HS-5 (cell line): Measurements from ENCODE around the gene ATOH1.

Source experiments
- DNase-seq: peaks from one replicate; pipeline ENCODE4 v3.0.0-alpha.2; 2012; ENCODE audit warnings: low read depth

Gene ATOH1

GRCh38 chr4:93835929-93836328 lies 7.4 kb downstream of the ATOH1 start:
- peak; percentile 15 for DNase-seq

- DNase-seq = no peak
Measured at GRCh38 chr4:93839704-93840103, 11.2 kb downstream of the ATOH1 start.

DNA sequence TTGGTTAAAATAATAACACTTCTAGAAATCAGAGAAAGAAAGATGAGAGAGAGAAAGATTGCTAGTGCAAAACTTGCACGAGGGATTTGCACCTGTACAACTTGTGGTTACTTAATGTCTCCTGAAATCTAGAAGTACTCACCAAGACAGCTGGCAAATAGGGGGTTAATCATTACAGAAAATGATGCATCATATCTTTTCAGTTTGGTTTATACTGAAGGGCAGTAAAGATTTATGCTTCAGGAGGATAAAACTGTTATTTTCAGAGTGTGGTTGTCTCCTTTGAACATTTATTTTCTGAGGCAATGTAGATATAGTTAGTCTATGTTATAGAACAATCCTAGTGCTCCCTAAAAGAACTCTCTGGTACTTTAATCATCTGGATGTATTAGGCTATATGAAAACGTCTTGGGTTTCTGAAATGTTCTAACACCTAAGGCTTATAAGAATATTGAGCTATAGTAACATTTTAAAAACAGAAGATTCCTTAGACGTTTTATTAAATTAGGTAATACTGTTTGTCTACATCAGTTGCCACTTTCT lies 13.3 kb downstream of the ATOH1 start:
- no peak for DNase-seq

GRCh38 chr4:93842601-93843252 lies 14.2 kb downstream of the ATOH1 start:
- no peak for DNase-seq

- no peak for DNase-seq
Measured at GRCh38 chr4:93843772-93844171, 15.2 kb downstream of the ATOH1 start.

DNA sequence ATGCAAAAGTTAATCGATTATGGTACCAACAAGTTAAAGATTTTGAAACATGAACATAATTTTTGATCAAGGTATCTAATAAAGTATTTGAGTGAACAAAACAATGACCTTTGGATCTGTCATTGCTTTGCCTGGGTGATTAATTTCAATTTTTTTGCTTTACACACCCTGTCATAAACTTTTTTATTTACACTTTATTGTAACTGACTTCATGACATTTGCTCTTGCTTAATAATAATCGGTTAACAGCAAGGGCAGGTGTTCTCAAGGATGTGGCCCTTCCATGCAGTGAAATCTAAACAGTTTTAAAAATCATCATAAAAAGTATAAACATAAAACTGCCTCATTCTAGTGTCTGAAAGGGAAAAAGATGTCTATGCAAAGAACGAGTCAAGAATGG lies 24.1 kb downstream of the ATOH1 start:
- no peak for DNase-seq

DNA sequence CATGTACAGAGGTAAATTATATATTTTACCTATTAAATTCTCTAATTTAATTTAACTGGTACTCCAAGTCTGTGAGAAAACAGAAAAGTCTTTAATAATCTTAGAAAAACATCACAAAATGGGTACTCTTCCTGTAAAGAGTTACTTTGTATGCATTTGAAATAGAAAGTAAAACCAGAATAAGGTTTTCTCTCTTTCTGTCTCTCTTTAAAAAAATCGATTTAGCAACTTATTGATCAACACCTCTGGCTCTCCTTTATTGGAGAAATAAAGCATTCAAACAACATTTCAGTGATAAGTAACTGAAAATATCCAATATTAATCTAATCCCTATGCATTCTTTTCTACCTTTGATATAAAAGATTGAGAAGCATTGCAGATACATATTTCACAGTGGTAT lies 27.4 kb downstream of the ATOH1 start:
- DNase-seq = no peak

DNA sequence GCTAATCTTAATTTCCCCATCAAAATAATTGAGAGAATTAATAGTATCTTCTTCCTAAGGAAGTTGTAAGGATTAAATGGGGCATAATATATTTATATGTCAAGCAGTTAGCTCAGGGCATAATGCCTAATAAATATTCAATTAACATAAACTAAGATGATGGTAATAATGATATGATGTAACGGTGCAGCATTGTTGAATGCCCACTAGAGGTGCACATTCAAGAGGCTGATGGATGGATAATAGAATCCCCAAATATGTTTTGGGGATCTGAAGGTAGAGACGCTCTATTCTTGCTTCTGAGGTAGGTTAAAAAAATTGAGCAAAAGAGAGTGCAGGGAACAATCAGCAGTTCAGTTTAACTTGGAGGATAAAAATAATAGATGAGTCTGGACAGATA lies 37.1 kb downstream of the ATOH1 start:
- no peak for DNase-seq

DNA sequence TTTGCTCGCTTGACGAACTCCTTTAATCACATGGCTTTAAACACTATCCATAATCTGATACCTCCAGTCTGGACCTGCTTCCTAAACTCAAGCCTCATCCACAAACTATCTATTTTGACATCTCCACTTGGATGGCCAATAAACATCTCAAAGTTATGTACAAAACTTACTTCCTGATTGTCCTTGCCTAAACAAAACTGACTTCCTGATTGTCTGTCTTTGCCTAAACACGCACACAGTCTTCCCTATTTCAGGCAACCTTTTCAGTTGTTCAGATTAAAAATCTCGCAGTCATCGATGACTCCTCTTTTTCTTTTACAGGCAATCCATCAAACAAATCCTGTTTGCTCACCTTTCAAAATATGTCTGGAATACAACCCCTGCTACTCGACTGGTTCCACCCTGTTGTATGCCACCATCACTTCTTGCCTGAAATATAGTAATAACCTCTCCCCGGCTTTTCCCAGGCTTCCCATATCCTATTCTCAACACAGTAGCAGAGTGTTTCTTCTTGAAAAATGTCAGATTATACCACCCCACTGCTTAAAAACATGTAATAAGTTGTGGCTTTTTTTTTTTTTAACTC lies 39.0 kb downstream of the ATOH1 start:
- DNase-seq = no peak

DNA sequence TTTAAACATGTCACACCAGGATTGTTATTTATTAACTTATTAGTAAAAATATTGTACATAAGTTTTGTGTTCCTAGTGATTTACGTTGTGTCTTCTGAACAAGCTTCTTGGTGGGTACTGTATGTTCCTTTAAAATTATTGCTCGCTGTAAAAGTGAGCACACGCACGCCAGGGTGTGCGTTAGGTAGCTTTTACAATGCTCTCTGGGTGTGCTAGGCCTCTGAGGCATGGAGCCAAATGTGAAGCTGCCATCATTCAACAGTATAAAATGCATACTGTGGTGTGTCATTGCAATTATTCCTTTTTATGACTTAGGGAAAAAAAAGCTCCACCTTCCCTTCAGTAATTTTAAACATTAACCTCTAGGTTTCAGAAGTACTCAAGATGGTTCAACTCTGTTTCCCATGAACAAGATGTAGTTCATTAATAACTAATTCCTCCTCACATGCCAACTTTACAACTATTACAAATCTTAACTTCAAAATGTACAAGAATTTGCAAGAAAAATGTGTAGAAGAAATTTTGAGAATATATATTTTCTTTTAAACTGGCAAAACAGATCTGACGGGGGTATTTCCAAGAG lies 42.4 kb downstream of the ATOH1 start:
- DNase-seq = no peak

GRCh38 chr4:93876754-93877153 lies 48.2 kb downstream of the ATOH1 start:
- DNase-seq = no peak

DNA sequence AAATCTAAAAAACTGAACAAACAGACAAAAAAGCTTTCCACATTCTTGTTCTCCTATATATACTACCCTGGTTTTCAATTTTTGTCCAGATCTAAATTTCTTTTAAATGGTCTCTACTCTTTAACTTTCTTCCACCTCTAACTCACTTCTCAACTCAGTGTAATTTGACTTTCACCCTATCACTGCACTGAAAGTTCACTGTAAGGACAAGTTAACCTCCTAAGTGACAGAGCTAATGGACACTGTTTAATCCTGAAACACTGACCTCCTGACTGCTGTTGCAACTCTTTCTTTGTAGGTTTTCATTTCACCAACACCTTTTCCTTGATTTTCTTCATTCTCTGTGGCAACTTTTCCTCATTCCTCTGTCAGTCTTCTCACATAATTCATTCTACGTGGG lies 50.0 kb downstream of the ATOH1 start:
- DNase-seq = no peak

GRCh38 chr4:93879919-93880318 lies 51.4 kb downstream of the ATOH1 start:
- no peak for DNase-seq
